HepG2 (cell line): ENCODE data around the gene ST8SIA3. TPM values are rescaled to one million over a fixed set of nuclear protein-coding genes. Genes with fewer than 3 reads are reported as not detected.

Source experiments
- ATAC-seq: fragments of 200-7000 bp; cut with Tn5 transposase; 3 replicates; pipeline ENCODE4 v1.9.1; 2020; ENCODE audit warnings: mild to moderate bottlenecking, moderate library complexity
- BruUV-seq: library from RNA; stranded (reverse); fragments of 400-500 nt; replicated peaks from 2 replicates; lab custom pipeline; 2021; lab: Mats Ljungman, UMichigan
- CTCF ChIA-PET: fragments of 300-600 bp; formaldehyde crosslinking; extraction: SDS; loops from one replicate; lab custom pipeline; 2021; ENCODE audit warnings: low total read pairs, inconsistent platforms, low intra/inter-chr PET ratio; lab: Yijun Ruan, JAX
- POLR2A ChIA-PET: fragments of 350-600 bp; sonication (Branson Sonifier 250); formaldehyde crosslinking; loops from one replicate; lab custom pipeline; 2020; ENCODE audit warnings: antibody characterized with exemption, inconsistent platforms; lab: Yijun Ruan, JAX
- DNase-seq: peaks from one replicate; pipeline ENCODE4 v3.0.0-alpha.2; 2015; ENCODE audit warnings: low spot score
- FAIRE-seq: peaks from 3 replicates; lab custom pipeline; 2011; peaks lifted over from hg19 to GRCh38; lab: Jason Lieb, UNC
- H2AFZ ChIP-seq: one replicate; pipeline ENCODE4 v1.6.1; 2011; ENCODE audit warnings: low read length, inconsistent platforms
- H3K27ac ChIP-seq: fragments of 300-600 bp; 3 replicates; pipeline ENCODE4 v1.8.0; 2011; ENCODE audit warnings: mixed run types, mild to moderate bottlenecking, mixed read lengths, low read length, inconsistent platforms; ENCODE audit not compliant: insufficient read depth; ENCODE audit errors: extremely low read length
- H3K27me3 ChIP-seq, 2 experiments: fragments of 200-600 bp in 1 of 2; 2 replicates in 1 of 2; 3 replicates in 1 of 2; pipeline versions ENCODE4 v1.6.0 to v1.8.0; 2011; ENCODE audit warnings: low read length in 2 of 2, mild to moderate bottlenecking in 2 of 2, moderate library complexity in 2 of 2, inconsistent platforms in 1 of 2; ENCODE audit not compliant: insufficient read depth in 2 of 2, control insufficient read depth in 1 of 2
- H3K36me3 ChIP-seq, 2 experiments: fragments of 200-600 bp in 1 of 2; replicated peaks in 1 of 2; 2 replicates in 1 of 2; 3 replicates in 1 of 2; pipeline versions ENCODE4 v1.5.1 to v1.8.0; 2011; ENCODE audit warnings: low read length in 2 of 2, inconsistent platforms in 1 of 2; ENCODE audit not compliant: insufficient read depth in 2 of 2, control insufficient read depth in 1 of 2
- H3K4me1 ChIP-seq: 2 replicates; pipeline ENCODE4 v1.5.1; 2012; ENCODE audit warnings: low read length, inconsistent platforms; ENCODE audit not compliant: insufficient read depth
- H3K4me2 ChIP-seq: 2 replicates; pipeline ENCODE4 v1.6.0; 2011; ENCODE audit warnings: low read depth, low read length, inconsistent platforms
- H3K4me3 ChIP-seq, 3 experiments: fragments of 200-600 bp in 1 of 3; sonication (generic), shearing (Covaris generic) in 1 of 3; replicated peaks in 1 of 3; 2 replicates each; pipeline ENCODE4 v1.5.1; 2011 to 2016; ENCODE audit warnings: low read length in 3 of 3, inconsistent platforms in 2 of 3, low read depth in 2 of 3, mild to moderate bottlenecking in 2 of 3, control low read depth in 1 of 3, mixed read lengths in 1 of 3; ENCODE audit not compliant: insufficient read depth in 1 of 3
- H3K79me2 ChIP-seq: one replicate; pipeline ENCODE4 v1.6.1; 2011; ENCODE audit warnings: low read length, inconsistent platforms; ENCODE audit not compliant: insufficient read depth
- H3K9ac ChIP-seq: 2 replicates; pipeline ENCODE4 v1.6.0; 2011; ENCODE audit warnings: mild to moderate bottlenecking, low read depth, low read length, inconsistent platforms; ENCODE audit not compliant: insufficient read depth
- H3K9me3 ChIP-seq: 2 replicates; pipeline ENCODE4 v1.5.1; 2012; ENCODE audit warnings: mild to moderate bottlenecking, low read length
- H4K20me1 ChIP-seq: 2 replicates; pipeline ENCODE4 v1.6.0; 2011; ENCODE audit warnings: inconsistent platforms, mild to moderate bottlenecking, low read length, moderate library complexity; ENCODE audit not compliant: insufficient read depth
- ATF7-NPFF ChIP-seq: sonication (generic); formaldehyde crosslinking; IDR thresholded peaks from 2 replicates; pipeline ENCODE4 v1.8.1; 2023; ENCODE audit warnings: mild to moderate bottlenecking, low read depth, missing genetic modification reagents, moderate library complexity
- CHD4 ChIP-seq: fragments of 200-600 bp; sonication (generic); IDR thresholded peaks from 2 replicates; pipeline ENCODE4 v1.7.0; 2017; ENCODE audit warnings: mild to moderate bottlenecking, low read length, borderline replicate concordance
- MAZ ChIP-seq, 2 experiments: sonication (generic) in 1 of 2; formaldehyde crosslinking in 1 of 2; IDR thresholded peaks; 2 replicates each; pipeline versions ENCODE4 v1.5.0 to v1.6.1; 2012 to 2020; ENCODE audit warnings: low read depth in 2 of 2, mild to moderate bottlenecking in 2 of 2, borderline replicate concordance in 1 of 2, improper control_type of control experiment in 1 of 2, low read length in 1 of 2, missing genetic modification reagents in 1 of 2, moderate library complexity in 1 of 2
- PITX1 ChIP-seq: sonication (generic); formaldehyde crosslinking; IDR thresholded peaks from 2 replicates; pipeline ENCODE4 v1.5.1; 2020; ENCODE audit warnings: mild to moderate bottlenecking, missing genetic modification reagents
- TERF1 ChIP-seq: sonication (generic); formaldehyde crosslinking; IDR thresholded peaks from 2 replicates; pipeline ENCODE4 v1.8.0; 2022; ENCODE audit warnings: mild to moderate bottlenecking, missing genetic modification reagents, moderate library complexity
- U2AF1 ChIP-seq: fragments of 200-400 bp; formaldehyde crosslinking; optimal IDR thresholded peaks from 2 replicates; pipeline ENCODE3; 2017; ENCODE audit warnings: mild to moderate bottlenecking, low read depth, low read length
- ZBTB33 ChIP-seq: sonication (generic); formaldehyde crosslinking; IDR thresholded peaks from 2 replicates; pipeline ENCODE4 v1.4.0; 2020; ENCODE audit warnings: missing genetic modification reagents
- ZBTB37 ChIP-seq: sonication (generic); formaldehyde crosslinking; IDR thresholded peaks from 2 replicates; pipeline ENCODE4 v1.4.0; 2020; ENCODE audit warnings: mild to moderate bottlenecking, missing genetic modification reagents
- ZNF530 ChIP-seq: sonication (generic); formaldehyde crosslinking; IDR thresholded peaks from 2 replicates; pipeline ENCODE4 v1.5.0; 2020; ENCODE audit warnings: low read depth, mild to moderate bottlenecking, missing genetic modification reagents
- ZNF724P ChIP-seq: sonication (generic); formaldehyde crosslinking; IDR thresholded peaks from 2 replicates; pipeline ENCODE4 v1.8.0; 2022; ENCODE audit warnings: missing genetic modification reagents, borderline replicate concordance
- WGBS: methylation state at CpG from one replicate; pipeline ENCODE4 v1.1.6; 2017; ENCODE audit warnings: low lambda C conversion rate; 5-methylcytosine and 5-hydroxymethylcytosine counted together
- in situ Hi-C: cut with HindIII; loops from 2 replicates; pipeline ENCODE4 v1.10.0; 2017; ENCODE audit warnings: low pct_unique_long_range_greater_than_20kb; ENCODE audit not compliant: extremely low pct_ligation_motif_present
- intact Hi-C: fragments of 100-400 bp; cut with micrococcal nuclease; formaldehyde crosslinking; loops from one replicate; pipeline ENCODE4 v1.10.0; 2022; ENCODE audit not compliant: unreplicated experiment
- polyA plus RNA-seq, 8 experiments: library from polyadenylated mRNA; depleted of rRNA in 3 of 8; stranded (reverse) in 7 of 8; unstranded in 1 of 8; fragments of >200 nt; fragmentation: Illumina TruSeq in 4 of 8; extraction: Trizol in 4 of 8; gene quantifications; 2 replicates each; pipeline versions ENCODE4 v1.2.1 to v1.2.3, GENCODE V29; 2011 to 2016; ENCODE audit warnings: low read depth in 4 of 8, missing spikeins in 1 of 8, mixed read lengths in 1 of 8; ENCODE audit not compliant: insufficient read depth in 1 of 8
- total RNA-seq, 5 experiments: library from RNA; depleted of rRNA; stranded (reverse); fragments of >200 nt; fragmentation: Illumina TruSeq; extraction: Trizol; gene quantifications; 2 replicates each; pipeline ENCODE4 v1.2.3, GENCODE V29; 2016; ENCODE audit warnings: low read depth in 1 of 5

The ST8SIA3 gene
- total and polyA plus RNA-seq, 2 of the 13 experiments (the other 11 are each of a cell fraction or from before 2014, with no cell fraction given), result not detected

GRCh38 chr18:57376503-57376902, 24.1 kb downstream of the ST8SIA3 start:
- H3K4me2 ChIP-seq, result no peak overlapping the region
- no peak overlapping the region for H3K9ac ChIP-seq
- 26% methylated on average over 2 of the region's 2 CpGs for WGBS
- ATAC-seq, result no peak
- intact Hi-C loops (no loop called here), in situ Hi-C loops (no loop called here)
- BruUV-seq, result no TSS peak
- H3K27ac ChIP-seq, result no peak overlapping the region
- H3K4me1 ChIP-seq, result no peaks in the 10 kb centered on the region
- TF ChIP-seq ZBTB37 (CRISPR knock-in tag), result no peak
- TF ChIP-seq TERF1 (CRISPR knock-in tag), result no peak
- TF ChIP-seq PITX1 (CRISPR knock-in tag), result no peak
- no peak for TF ChIP-seq U2AF1
- TF ChIP-seq CHD4, result no peak
- no peak for TF ChIP-seq ZNF530 (CRISPR knock-in tag)
- no peak for TF ChIP-seq MAZ (IDR thresholded peaks at IDR 0.05; ENCODE audit: borderline replicate concordance, low read depth, low read length)
- no peak for TF ChIP-seq MAZ (CRISPR knock-in tag; IDR thresholded peaks at IDR 0.05; ENCODE audit: low read depth)
- TF ChIP-seq ATF7-NPFF (CRISPR knock-in tag), result no peak
- TF ChIP-seq ZNF724P (CRISPR knock-in tag), result no peak
- no peak for TF ChIP-seq ZBTB33 (CRISPR knock-in tag)
- no peak for DNase-seq
- H3K9me3 ChIP-seq, result no peaks in the 10 kb centered on the region
- H4K20me1 ChIP-seq, result no peaks in the 10 kb centered on the region
- H3K27me3 ChIP-seq, result no peaks in the 10 kb centered on the region
- H3K36me3 ChIP-seq, result no peaks in the 10 kb centered on the region
- H3K4me3 ChIP-seq, result no peak overlapping the region
- H3K79me2 ChIP-seq, result no peaks in the 10 kb centered on the region
- H2AFZ ChIP-seq, result no peak overlapping the region
- FAIRE-seq, result no peak
- ChIA-PET POLR2A (no interaction called here), CTCF (no interaction called here)
